NCI-H1105 treated with DMSO at 0.1 percent for 48 hours (cell line): ENCODE results near the gene CACNB2.
"Not testable (repeated sequence)": the region's sequence is repeated elsewhere in the genome, so short reads cannot be mapped to it uniquely, and the experiment has no call there.

Experiments used
- DNase-seq: peaks from one replicate; lab custom pipeline; 2025; lab: John Stamatoyannopoulos, UW

CACNB2 gene

GRCh38 chr10:18202680-18203460, 62.6 kb downstream of the CACNB2 start:
- DNase-seq: no peak

DNA sequence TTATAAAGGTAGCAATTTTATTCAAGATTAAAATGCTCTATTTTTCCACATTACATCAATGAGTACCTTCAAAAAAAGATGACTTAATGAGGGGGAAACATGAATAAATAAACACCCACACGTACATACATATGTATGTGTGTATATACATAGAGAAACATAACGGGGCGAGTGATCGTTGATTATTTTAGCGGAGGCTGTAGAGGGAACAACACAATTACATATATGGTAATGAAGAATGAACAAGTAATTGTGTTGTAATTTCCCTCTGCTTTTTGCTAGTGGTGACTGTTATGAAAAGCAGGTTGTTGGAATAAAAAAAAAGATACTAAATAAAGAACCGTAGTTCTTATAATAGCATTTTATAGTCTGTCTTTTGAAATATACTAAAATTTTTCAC, 63.2 kb downstream of the CACNB2 start:
- no peak for DNase-seq

DNA sequence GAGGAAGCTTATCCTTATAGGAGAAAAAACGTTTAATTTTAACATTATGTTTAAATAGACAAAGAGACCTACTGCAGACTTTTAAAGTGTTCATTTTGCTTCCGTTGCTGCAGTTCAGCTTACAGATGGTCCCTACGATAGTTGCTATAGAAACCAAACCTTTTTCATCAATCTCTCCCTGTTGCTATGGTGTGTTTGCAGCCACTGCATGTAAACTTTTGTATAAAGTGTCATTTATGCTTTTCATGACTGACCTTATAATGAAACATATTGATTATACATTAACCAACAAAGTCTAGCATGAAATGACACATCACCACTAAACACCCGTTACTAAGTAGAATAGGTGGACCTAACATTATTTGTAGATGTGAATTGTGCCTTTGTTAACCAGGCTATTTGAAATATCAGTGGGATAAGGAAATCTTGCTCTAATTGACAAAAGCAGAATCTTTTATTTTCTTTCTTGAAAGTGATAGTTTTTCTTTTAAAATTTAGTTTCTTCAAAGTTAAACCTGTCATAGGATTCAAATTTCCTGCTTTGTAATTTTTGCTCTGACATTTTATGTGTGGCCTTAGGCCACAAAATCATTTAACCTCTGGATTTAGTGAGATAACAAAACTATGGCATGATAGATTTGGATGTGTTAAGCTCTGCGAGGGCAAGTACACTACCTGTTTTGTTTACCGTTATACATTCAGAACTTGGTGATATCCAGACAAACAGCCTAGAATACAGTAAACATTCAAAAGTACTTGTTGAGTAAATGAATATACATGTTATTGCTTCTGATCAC, 64.0 kb downstream of the CACNB2 start:
- peak; percentile 0 for DNase-seq

DNA sequence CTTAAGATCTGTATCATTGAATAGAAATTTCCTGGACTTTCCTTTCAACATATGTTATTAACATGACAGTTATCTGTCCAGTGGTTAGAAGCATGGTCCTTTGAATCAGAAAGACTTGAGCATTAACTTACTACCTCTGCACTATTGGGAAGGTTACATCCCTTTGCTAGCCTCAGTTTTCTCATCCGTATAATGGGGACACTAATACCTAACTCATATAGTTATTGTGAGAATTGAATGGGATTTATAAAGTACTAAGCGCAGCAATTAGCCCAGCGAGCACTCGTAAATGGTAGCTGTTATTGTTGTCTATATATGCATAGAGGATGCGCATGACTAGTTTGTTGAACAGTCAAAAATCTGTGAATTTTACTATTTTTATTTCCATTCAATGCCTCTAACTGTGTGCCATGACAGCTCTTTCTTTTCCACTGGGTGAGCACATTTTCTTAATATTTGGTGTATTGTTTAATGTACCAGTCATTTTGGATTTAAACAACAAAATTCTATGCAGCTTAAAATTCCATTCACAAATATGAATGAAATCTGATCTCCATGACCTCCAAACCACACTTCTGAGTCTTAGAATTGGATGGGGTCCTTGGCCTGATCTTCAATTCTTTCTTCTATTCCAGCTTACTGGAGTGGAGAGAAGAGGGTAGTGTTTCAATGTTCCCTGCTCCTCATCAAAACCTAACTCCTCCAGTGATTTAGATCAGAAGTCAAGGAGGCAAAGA, 65.0 kb downstream of the CACNB2 start:
- DNase-seq: no peak

GRCh38 chr10:18208186-18208585, 68.0 kb downstream of the CACNB2 start:
- not testable (repeated sequence) for DNase-seq

GRCh38 chr10:18209241-18209640, 69.0 kb downstream of the CACNB2 start:
- no peak for DNase-seq

GRCh38 chr10:18210711-18211110, 70.5 kb downstream of the CACNB2 start:
- no peak for DNase-seq

DNA sequence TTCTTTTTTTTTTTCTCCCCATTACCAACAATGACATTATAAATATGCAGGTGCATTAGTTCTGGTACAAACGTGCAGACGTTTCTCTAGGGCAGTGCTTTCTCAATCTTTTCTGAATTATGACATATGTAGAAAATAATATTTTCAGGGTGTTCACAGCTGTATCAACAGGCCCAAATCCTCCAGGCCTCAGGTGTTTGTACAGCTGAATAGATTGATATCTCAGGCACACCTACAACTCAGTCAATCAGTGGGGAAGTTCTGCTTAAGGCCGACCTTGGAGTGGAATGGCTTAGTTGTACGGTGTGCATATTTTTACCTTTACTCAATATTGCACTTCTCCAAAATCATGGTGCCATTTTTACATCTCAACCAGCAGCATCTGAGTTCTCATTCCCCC, 71.6 kb downstream of the CACNB2 start:
- no peak for DNase-seq

GRCh38 chr10:18213271-18213670, 73.0 kb downstream of the CACNB2 start:
- no peak for DNase-seq

GRCh38 chr10:18214691-18215563, 74.7 kb downstream of the CACNB2 start:
- peak; percentile 11 for DNase-seq

DNA sequence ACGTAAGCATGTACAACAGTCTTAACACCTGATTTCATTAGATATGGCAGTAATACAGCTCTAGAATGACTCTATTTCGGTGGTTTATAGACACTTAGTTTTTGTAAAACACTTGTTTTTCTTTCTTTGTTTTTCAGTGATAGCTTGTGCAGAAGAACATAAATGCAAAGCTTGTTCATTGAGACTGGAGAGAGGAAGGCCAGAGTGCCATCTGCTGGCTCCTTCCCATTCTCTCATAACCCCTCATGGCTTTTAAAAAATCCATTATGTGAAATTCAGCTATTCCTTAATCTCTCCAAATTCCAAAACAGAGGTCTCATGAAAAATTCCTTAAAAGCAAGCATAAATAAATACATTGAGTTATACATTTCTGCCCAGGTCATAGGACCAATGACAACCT, 76.3 kb downstream of the CACNB2 start:
- peak; percentile 3 for DNase-seq

- no peak for DNase-seq
Measured at GRCh38 chr10:18217577-18217976, 77.4 kb downstream of the CACNB2 start.

DNA sequence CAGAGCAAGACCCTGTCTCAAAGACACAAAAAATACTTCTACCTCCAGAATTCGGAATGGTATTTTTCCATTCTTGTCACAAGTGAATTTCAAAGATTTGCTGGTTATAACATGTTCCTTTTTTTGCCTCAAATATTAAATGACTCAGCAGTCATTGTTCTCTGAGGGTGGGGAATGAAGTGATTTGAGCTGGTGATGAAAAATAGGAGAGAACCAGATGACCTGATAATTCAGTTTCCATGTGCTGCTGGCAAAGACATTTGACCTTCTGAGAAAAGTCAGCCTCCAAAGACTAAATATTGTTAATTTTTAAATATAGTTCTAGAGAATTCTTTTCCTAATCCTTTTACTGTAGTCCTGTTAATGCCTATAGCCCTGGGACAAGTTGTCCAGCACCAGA, 78.9 kb downstream of the CACNB2 start:
- no peak for DNase-seq

DNA sequence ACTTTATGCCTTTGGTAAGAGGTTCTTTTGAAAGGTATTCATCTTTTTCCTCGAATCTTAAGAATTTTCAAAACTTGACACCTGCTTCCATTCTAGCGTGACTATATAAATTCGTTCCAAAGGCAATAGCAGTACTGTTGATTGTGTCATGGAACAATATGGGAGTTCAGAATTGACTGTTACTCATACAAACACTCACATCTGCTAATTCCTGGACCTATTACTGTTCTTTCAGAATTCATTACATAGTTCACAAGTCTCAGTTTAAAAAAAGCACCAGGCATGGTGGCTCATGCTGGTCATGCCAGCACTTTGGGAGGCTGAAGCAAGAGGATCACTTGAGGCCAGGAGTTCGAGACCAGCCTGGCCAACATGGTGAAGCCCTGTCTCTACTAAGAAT, 80.9 kb downstream of the CACNB2 start:
- DNase-seq: no peak

DNA sequence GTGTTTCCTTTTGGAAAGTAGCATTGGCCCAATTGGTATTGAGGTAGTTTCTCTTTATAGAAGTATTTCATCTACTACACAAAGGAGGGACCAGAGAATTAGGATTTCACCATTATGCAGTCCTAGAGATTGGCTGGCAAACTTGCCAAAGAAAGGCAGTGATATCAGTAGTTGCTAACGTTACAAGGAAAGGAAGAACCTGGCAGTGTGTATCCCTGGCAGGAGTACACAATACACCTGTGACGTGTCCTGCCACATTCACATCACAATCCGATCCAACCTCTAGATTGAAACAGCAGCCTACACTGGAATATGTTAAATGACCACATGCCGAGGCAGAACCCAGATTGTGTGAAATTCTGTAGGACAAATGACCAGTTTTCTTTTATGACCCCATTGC, 81.7 kb downstream of the CACNB2 start:
- no peak for DNase-seq

DNA sequence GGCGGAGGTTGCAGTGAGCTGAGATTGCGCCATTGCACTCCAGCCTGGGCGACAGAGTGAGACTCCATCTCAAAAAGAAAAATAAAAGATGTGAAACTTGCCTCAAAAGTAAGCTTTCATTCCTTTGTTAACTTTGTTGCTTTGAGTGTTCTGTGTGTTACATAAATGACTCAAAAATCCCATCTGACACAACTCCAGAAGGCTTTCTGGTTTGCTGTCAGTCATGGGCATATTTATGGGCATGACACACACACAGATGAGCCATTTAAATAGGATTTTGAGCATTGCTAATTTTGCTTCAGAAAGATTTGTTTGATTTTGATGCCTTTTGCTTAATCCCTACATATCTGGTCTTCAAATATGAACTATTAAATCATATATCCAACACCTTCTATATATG, 82.6 kb downstream of the CACNB2 start:
- DNase-seq: no peak

DNA sequence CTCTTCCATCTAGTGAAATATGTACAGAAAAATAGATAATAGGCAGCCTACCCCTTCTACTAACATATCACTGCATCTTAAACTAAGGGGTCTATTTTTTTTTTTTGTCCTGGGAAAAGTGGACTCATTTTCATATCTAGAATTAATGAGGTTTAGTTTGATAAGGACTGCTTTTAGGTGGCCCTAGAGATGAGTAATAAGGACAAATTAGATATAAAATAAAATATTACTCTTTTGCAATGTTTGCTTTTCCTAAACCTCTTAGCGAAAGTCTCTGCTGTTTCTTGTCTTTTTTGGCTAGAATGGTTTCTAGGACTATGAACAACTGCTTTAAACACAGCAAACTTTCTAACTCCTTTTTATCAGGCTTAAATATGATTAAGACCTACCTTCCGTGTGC, 83.7 kb downstream of the CACNB2 start:
- DNase-seq: no peak

DNA sequence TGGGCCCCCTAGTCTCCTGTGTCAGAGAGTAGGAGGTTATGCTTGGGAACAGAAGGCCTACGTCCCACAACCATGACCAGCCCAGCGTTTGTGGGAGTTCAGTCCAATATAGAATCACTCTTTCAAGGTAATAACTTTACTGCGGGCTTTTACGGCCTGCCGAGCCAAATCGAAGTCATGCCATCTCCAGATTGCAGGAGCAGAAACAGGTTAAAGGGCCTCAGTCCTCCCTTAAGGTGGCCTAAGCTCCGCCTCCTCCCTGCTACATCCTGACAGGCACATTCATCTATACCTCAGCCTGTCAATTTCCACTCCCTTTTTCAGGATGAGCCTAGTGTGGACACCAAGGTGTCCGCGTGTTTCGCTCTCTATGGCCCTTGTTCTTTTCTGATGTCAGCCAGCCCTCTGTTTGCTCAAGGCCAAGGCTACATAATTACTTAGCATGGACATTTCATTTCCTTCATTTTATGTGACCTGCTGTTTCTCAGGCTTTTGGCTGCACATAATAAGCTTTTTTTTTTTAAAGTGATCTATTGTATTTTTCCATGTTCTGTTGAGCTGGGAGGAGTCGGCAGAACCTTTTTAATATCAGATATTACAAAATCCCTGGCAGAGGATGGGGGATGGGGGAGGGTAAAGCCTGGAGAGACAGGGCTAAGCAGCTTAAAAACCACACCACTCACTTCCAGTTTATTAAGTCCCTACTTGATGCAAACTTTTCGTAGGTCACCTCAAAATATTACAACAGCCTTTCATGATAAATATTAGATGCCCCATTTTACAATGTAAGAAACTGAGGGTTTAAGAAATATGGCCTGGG, 84.6 kb downstream of the CACNB2 start:
- no peak for DNase-seq

DNA sequence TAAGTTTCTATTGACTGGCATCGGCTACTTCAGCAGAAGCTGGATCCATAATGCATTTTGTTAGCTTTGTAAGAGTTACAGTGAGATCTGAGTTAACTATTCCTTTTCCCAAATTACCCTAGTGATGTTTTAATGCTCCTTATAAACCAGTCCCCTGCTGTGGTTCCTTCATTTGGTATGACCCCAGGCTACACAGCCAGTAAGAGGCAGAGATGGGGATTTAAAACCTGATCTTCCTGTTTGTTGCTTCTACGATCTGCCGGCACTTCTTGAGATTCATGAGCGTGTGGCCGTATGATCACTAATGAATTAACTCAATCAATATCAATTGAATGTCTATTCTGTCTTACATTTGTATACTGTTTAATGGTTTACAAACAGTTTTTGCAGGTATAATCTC, 86.1 kb downstream of the CACNB2 start:
- DNase-seq: no peak

GRCh38 chr10:18229826-18230225, 89.6 kb downstream of the CACNB2 start:
- DNase-seq: no peak

DNA sequence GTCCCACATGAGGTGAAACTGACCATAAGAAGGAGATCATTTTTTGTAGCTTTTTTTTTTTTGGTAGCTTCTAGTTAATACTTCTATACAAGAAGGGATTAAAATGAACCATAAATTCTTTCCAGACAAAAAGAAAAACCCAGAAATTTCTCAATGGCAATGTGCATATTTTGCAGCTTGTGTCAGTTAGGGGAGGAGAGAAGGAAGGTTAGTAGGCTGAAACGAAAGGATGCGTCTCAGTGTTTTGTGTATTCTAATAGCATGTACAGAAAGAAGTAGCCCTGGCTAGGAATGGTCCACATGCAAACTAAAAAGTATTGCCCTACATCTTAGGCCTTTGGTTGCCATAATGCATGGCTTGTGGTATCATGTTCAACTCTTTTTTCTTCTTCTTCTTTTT, 90.6 kb downstream of the CACNB2 start:
- DNase-seq: no peak
